NT2/D1 (cell line): ENCODE data around the gene GPHB5.

Experiments used
- YY1 ChIP-seq: IDR thresholded peaks from 2 replicates; pipeline ENCODE4 v1.6.1; 2011; ENCODE audit not compliant: insufficient read length, insufficient read depth
- ZNF274 ChIP-seq: IDR thresholded peaks from 2 replicates; pipeline ENCODE4 v1.6.1; 2011; ENCODE audit warnings: mild to moderate bottlenecking, low read depth, low read length

- TF ChIP-seq YY1 (no peak), ZNF274 (no peak)
Measured at GRCh38 chr14:63322472-63322871, 3.7 kb upstream of the GPHB5 start.
